Memory B cell (primary cell): Measurements from ENCODE around the gene NUDT19.
"Not testable (repeated sequence)": the region's sequence is repeated elsewhere in the genome, so short reads cannot be mapped to it uniquely, and the experiment has no call there.

Experiments used
- ATAC-seq: fragments of 150-1000 bp; cut with Tn5 transposase; 2 replicates; pipeline ENCODE4 v1.10.0; 2021; ENCODE audit warnings: low read depth, mild to moderate bottlenecking, moderate library complexity
- DNase-seq, 2 donors: peaks; one replicate each; pipeline ENCODE4 v3.0.0; 2022; ENCODE audit warnings: low spot score in 2 of 2
- H3K27ac Mint-ChIP-seq: one replicate; pipeline ENCODE4 v1.8.0; 2022; ENCODE audit warnings: mild to moderate bottlenecking, moderate library complexity, mixed read lengths
- H3K27me3 Mint-ChIP-seq: one replicate; pipeline ENCODE4 v1.8.0; 2022; ENCODE audit warnings: mixed read lengths
- H3K36me3 Mint-ChIP-seq: one replicate; pipeline ENCODE4 v1.8.0; 2022; ENCODE audit warnings: mild to moderate bottlenecking, mixed read lengths
- H3K4me1 Mint-ChIP-seq: one replicate; pipeline ENCODE4 v1.8.0; 2022; ENCODE audit warnings: mixed read lengths
- H3K4me3 Mint-ChIP-seq: one replicate; pipeline ENCODE4 v1.8.0; 2022; ENCODE audit warnings: mild to moderate bottlenecking, moderate library complexity, mixed read lengths
- H3K9me3 Mint-ChIP-seq: one replicate; pipeline ENCODE4 v1.8.0; 2022; ENCODE audit warnings: mixed read lengths

The NUDT19 gene

DNA sequence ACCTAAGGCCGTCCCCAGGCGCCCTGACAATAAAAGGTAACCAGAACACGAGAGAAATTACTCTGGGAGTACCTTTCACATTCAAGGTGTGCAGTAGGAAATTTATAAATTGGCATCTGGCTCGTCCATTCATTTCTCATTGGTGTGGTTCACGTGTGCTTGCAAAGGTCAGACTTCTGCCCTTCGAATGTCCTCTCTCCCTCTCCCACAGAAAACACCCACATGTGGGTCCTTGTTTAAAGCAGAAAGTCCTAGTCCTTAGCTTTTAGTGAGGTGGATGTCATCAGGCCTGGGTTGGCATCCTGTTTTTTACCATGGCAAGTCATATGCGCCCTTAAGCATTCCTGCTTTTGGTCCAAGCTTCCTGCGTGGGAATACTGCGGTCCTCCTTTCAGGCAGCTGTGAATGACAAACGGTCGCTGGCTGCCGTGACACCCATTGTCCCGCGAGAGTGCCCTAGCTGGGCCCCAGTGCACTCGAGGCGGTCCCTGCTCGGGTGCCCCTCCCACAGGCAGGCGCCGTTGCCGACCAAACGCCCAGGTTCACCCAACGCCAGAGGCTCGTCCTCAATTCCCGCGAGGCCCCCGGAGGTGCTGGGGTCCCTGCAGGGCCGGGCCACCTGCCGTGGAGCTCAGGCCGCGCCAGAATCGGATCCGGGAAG is at the start of gene NUDT19:
Gene NUDT19 (plus strand): TSS at position 531 of the 661 bp plus-strand sequence. CDS start 140 bp downstream, outside the sequence.
- H3K27ac Mint-ChIP-seq: peak within 1 kb of the TSS; percentile 39
- peak within 1 kb of the TSS; percentile 95 for H3K4me3 Mint-ChIP-seq
- peak; percentile 90 for ATAC-seq
- peaks cover 35% of the 10 kb centered on the region for H3K4me1 Mint-ChIP-seq
- peak; percentile 59 to 66 for DNase-seq
- no peaks in the 10 kb centered on the region for H3K27me3 Mint-ChIP-seq
- H3K36me3 Mint-ChIP-seq: no peaks in the 10 kb centered on the region
- H3K9me3 Mint-ChIP-seq: no peaks in the 10 kb centered on the region

DNA sequence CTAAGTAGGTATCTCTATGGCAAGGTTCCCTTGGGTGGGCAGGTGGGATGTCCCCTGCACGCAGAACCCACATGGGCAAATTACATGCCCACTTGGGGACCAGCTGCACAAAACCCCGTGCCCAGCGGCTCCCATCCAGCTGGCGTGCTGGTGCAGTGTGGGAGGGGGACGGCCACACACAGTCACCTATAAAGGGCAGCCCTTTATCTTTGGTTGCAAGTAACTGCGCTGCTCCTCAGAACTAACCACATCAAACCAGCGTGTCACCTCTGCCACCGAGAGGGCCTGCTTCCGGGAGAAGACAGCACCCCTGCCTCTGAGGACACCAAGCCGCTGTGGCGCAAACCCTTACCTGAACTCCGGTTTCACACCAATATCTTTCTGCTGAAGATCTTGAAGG is 48.9 kb upstream of the NUDT19 start:
- no peak overlapping the region for H3K27ac Mint-ChIP-seq
- peaks cover 43% of the 10 kb centered on the region for H3K36me3 Mint-ChIP-seq
- ATAC-seq (no peak), DNase-seq (no peak)
- no peaks in the 10 kb centered on the region for H3K27me3 Mint-ChIP-seq
- no peak overlapping the region for H3K4me3 Mint-ChIP-seq
- H3K9me3 Mint-ChIP-seq: no peaks in the 10 kb centered on the region
- H3K4me1 Mint-ChIP-seq: peaks cover 3% of the 10 kb centered on the region

DNA sequence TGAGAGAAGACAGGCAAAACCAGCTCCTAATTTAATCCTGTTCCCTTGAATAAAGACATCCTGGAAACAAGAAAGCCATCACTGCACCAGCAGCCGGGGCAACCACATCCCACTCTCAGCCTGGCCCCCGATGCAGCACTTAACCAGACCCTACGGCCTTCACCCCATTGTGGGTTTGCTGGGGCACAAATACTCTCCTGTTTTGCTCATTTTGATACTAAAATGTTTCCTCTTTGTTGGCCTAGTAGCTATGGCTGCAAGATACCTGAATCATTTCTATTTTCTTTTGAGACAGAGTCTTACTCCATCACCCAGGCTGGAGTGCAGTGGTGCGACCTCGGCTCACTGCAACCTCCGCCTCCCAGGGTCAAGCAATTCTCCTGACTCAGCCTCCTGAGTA is 45.1 kb upstream of the NUDT19 start:
- Mint-ChIP-seq H3K27ac (no peak overlapping the region), H3K36me3 (peaks cover 35% of the 10 kb centered on the region), H3K4me3 (no peak overlapping the region), H3K9me3 (no peaks in the 10 kb centered on the region), H3K4me1 (peaks cover 3% of the 10 kb centered on the region), H3K27me3 (no peaks in the 10 kb centered on the region)
- DNase-seq: no peak
- no peak for ATAC-seq

DNA sequence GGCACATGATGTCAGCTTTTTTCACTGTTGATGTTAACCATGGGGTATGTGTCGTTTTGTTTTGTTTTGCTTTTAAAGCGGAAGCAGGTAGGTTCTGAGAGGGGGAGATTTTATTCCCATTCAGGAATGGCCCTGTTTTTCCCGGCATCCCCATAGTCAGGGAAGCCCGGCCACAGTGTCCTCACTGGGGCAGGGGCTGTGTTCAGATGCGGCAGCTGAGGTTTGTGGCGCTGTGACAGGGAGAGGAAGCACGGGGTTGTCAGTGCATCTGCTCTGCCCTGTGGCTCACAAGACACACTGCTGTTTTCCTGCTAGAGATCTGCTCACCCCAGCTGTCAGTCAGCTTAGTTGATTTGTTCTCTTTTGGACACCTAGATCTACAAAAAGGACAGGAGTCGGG is 44.3 kb upstream of the NUDT19 start:
- H3K4me1 Mint-ChIP-seq: peaks cover 3% of the 10 kb centered on the region
- H3K27me3 Mint-ChIP-seq: no peaks in the 10 kb centered on the region
- H3K27ac Mint-ChIP-seq: no peak overlapping the region

DNA sequence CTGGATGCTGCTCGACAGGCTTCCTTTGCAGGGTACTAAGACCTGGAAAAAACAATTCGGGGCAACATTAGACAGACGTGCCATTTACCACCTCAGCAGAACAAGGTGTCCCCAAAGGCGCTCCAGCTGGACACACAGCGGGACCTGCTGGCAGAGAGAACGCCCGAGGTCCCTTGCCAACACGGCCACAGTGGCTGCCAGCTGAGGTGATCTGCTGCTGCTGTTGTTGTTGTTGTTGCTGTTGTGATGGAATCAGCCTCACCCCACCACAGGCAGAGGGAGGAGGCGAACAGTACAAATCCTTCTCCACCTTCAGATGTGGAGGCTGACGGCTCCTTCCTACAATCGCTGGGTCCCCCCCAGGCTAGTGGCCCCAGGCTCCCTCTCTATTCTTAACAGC is 41.9 kb upstream of the NUDT19 start:
- DNase-seq (no peak), ATAC-seq (no peak)
- H3K27me3 Mint-ChIP-seq: no peaks in the 10 kb centered on the region
- no peaks in the 10 kb centered on the region for H3K9me3 Mint-ChIP-seq
- no peak overlapping the region for H3K4me3 Mint-ChIP-seq
- peaks cover 22% of the 10 kb centered on the region for H3K36me3 Mint-ChIP-seq
- H3K4me1 Mint-ChIP-seq: peaks cover 3% of the 10 kb centered on the region
- no peak overlapping the region for H3K27ac Mint-ChIP-seq

More for the DNA sequence above, 44.3 kb upstream of the NUDT19 start:
- DNase-seq: no peak
- Mint-ChIP-seq H3K4me3 (no peak overlapping the region), H3K36me3 (peaks cover 32% of the 10 kb centered on the region), H3K9me3 (no peaks in the 10 kb centered on the region)
- ATAC-seq: no peak

DNA sequence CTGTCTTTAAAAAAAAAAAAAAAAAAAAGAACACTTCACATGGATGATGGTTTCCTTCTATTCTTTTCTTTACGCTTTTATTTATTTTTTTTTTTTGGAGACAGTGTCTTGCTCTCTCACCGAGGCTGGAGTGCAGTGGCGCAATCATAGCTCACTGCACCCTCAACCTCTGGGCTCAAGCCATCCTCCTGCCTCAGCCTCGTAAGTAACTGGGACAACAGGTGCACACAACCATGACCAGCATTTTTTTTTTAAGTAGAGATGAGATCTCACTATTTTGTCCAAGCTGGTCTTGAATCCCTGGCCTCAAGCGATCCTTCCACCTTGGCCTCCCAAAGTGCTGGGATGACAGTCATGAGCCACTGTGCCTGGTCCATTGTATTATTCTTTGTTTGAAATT is 41.0 kb upstream of the NUDT19 start:
- Mint-ChIP-seq H3K27ac (no peak overlapping the region), H3K9me3 (no peaks in the 10 kb centered on the region), H3K4me3 (no peak overlapping the region), H3K36me3 (peaks cover 23% of the 10 kb centered on the region), H3K4me1 (peaks cover 3% of the 10 kb centered on the region), H3K27me3 (no peaks in the 10 kb centered on the region)
- DNase-seq: no peak
- no peak for ATAC-seq

DNA sequence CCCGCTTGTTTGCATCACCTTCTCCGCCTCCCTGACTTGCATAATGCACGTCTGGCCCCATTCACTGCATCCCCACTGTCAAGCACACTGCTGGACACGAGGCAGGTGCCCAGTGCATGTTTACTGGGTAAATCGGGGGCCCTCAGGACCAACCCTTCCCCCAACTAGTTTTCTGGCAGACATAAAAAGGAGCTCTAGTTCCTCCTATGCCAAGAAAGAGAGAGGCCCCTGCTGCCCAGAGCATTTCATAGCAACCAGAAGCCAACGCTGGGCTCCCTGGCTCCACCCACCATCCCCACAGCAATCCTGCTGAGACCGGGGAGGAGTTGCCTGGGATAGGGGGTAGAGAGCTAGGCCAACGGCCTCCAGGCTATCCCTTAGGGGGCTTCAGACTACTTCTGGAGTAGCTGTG is 39.9 kb upstream of the NUDT19 start:
- Mint-ChIP-seq H3K27ac (no peak overlapping the region), H3K4me3 (no peak overlapping the region), H3K4me1 (no peaks in the 10 kb centered on the region), H3K9me3 (no peaks in the 10 kb centered on the region), H3K36me3 (peaks cover 25% of the 10 kb centered on the region), H3K27me3 (no peaks in the 10 kb centered on the region)
- ATAC-seq: no peak
- DNase-seq: no peak

DNA sequence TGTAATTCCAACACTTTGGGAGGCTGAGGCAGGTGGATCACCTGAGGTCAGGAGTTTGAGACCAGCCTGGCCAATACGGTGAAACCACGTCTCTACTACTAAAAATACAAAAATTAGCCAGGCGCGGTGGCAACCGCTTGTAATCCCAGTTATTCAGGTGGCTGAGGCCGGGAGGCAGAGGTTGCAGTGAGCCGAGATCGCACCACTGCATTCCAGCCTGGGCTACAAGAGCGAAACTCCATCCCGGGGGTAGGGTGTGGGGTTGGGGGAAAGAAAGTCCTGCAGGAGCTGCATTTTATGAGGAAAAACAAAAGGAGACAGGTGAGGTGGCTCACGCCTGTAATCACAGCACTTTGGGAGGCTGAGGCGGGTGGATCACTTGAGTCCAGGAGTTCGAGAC is 39.3 kb upstream of the NUDT19 start:
- not testable (repeated sequence) for H3K27me3 Mint-ChIP-seq, DNase-seq, H3K9me3 Mint-ChIP-seq, H3K27ac Mint-ChIP-seq, ATAC-seq, H3K4me3 Mint-ChIP-seq, H3K4me1 Mint-ChIP-seq
- peaks cover 21% of the 10 kb centered on the region for H3K36me3 Mint-ChIP-seq

DNA sequence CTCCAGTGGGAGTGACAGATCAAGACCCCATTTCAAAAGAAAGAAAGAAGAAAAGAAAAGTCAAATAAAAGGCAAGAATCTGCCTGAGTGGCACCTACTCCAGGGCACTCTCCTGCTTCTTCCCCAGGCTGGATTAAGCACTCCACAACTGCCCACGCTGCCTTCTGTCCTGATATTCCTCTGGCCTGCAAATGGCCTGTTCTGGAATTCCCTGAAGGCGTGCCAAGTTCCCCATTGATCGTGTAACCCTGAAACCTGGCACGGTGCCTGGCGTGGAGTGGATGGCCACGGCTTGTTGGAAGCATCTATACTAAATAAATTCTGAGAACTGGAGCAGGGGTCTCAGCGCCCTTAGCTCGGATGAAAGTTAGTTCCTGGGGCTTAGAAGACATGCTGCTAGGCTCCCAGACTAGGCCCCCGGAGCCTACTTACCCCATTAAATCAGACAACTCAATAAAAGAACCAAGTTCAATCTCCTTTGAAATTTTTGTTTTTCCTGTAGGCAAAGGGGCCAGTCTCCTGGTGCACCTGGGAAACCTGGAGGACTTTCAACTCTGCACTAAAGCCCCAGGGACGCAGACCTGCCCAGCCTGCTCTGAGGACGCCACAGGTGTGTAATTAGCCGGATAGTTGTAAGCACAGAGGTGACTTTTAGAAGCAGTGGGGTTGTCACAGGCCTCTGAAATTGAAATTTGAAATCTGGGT is 38.6 kb upstream of the NUDT19 start:
- ATAC-seq (no peak), DNase-seq (no peak)
- no peaks in the 10 kb centered on the region for H3K27me3 Mint-ChIP-seq
- H3K9me3 Mint-ChIP-seq: no peaks in the 10 kb centered on the region
- H3K27ac Mint-ChIP-seq: no peak overlapping the region
- H3K36me3 Mint-ChIP-seq: peaks cover 19% of the 10 kb centered on the region
- H3K4me1 Mint-ChIP-seq: no peaks in the 10 kb centered on the region
- H3K4me3 Mint-ChIP-seq: no peak overlapping the region

DNA sequence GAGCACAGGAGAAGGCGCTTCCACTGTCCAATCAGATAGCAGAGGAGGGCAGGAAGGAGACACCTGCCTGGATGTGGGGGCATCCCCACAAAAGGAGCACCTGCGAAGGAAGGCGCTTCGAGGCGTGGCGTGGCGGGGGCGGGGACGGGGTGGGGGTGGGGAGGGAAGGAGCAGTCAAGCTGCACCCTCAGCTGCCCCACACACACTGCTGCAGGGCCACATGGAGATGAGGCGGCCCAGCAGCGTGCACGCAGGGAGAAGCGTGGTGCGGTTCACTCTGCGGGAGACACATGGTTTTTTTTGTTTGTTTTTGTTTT is 38.1 kb upstream of the NUDT19 start:
- ATAC-seq (peak; percentile 24), DNase-seq (no peak)
- Mint-ChIP-seq H3K9me3 (no peaks in the 10 kb centered on the region), H3K4me1 (no peaks in the 10 kb centered on the region), H3K27ac (no peak overlapping the region), H3K4me3 (no peak overlapping the region), H3K27me3 (no peaks in the 10 kb centered on the region), H3K36me3 (peaks cover 18% of the 10 kb centered on the region)

DNA sequence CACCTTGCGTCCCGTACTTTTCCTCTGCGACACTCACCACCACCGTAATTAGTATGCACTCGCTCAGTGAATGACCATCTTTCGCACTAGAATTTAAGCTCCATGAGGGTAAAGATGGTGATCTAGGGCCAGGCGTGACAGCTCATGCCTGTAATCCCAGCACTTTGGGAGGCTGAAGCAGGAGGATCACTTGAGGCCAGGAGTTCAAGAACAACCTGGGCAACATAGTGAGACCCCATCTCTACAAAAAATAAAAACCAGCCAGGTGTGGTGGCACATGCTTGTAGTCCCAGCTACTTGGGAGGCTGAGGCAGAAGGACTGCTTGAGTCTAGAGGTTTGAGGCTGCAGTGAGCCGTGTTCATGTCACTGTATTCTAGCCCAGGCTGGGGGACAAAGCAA is 35.2 kb upstream of the NUDT19 start:
- H3K36me3 Mint-ChIP-seq: peaks cover 14% of the 10 kb centered on the region
- not testable (repeated sequence) for H3K4me3 Mint-ChIP-seq, H3K27ac Mint-ChIP-seq

DNA sequence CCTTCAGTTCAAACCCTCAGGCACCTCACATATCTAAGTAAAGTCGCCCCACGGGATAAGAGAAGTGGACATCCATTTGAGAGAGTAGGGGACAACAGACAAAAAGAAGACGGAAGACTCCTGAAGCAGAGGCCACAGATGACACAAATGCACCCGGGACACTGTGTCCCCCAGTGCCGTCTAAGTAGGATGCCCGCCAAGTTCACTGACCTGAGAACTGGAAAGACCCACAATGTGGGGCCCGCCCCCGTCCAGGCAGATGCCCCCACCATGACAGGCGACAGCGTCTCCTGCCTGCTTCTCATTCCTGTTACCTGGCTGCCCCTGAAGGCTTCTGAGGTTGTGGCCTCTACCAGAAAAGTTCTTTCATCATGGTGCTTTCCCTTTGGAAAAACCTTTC is 33.5 kb upstream of the NUDT19 start:
- H3K9me3 Mint-ChIP-seq: no peaks in the 10 kb centered on the region
- DNase-seq: no peak
- H3K27ac Mint-ChIP-seq: no peak overlapping the region
- H3K36me3 Mint-ChIP-seq: peaks cover 11% of the 10 kb centered on the region
- no peaks in the 10 kb centered on the region for H3K27me3 Mint-ChIP-seq
- no peak overlapping the region for H3K4me3 Mint-ChIP-seq
- ATAC-seq: no peak
- peaks cover 2% of the 10 kb centered on the region for H3K4me1 Mint-ChIP-seq

More for the DNA sequence above, 35.2 kb upstream of the NUDT19 start:
- DNase-seq, H3K9me3 Mint-ChIP-seq, H3K27me3 Mint-ChIP-seq, H3K4me1 Mint-ChIP-seq, ATAC-seq: not testable (repeated sequence)

DNA sequence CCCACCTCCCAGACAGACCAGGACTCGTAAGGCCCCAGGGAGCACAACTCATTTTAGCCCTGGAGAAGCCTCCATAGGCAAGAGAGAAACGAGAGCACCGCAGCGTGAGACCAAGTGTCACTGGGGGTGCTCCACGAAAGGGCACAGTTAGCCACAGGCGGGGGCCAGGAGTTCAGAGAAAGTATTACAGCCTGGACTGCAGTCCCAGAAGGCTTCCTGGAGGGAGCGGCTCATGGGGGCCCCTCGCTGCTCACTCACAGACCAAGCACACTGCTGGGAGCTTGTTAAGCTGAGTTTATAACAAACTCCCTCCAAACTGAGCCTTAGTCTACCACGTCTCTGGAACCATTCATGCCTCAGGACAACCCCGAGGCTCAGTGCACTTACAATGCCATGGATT is 33.1 kb upstream of the NUDT19 start:
- H3K4me1 Mint-ChIP-seq: peaks cover 2% of the 10 kb centered on the region
- no peak overlapping the region for H3K27ac Mint-ChIP-seq
- no peaks in the 10 kb centered on the region for H3K27me3 Mint-ChIP-seq
- H3K36me3 Mint-ChIP-seq: peaks cover 12% of the 10 kb centered on the region
- H3K4me3 Mint-ChIP-seq: no peak overlapping the region
- no peak for ATAC-seq
- H3K9me3 Mint-ChIP-seq: no peaks in the 10 kb centered on the region
- DNase-seq: no peak

DNA sequence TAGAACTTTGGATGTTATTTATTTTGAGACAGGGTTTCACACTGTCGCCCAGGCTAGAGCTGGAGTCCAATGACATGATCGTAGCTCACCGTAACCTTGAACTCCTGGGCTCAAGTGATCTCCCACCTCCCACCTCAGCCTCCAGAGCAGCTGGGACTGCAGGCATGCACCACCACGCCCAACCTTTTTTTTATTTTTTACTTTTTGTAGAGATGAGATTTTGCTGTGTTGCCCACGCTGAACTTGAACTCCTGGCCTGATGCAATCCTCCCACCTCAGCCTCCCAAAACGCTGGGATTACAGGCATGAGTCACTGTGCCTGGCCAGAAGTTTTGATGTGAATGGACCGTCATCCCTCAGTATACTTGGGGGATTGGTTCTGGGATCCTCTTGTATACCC is 30.3 kb upstream of the NUDT19 start:
- Mint-ChIP-seq H3K4me1 (peaks cover 2% of the 10 kb centered on the region), H3K4me3 (no peak overlapping the region), H3K9me3 (no peaks in the 10 kb centered on the region), H3K36me3 (peaks cover 6% of the 10 kb centered on the region), H3K27ac (no peak overlapping the region), H3K27me3 (no peaks in the 10 kb centered on the region)
- no peak for DNase-seq
- no peak for ATAC-seq

DNA sequence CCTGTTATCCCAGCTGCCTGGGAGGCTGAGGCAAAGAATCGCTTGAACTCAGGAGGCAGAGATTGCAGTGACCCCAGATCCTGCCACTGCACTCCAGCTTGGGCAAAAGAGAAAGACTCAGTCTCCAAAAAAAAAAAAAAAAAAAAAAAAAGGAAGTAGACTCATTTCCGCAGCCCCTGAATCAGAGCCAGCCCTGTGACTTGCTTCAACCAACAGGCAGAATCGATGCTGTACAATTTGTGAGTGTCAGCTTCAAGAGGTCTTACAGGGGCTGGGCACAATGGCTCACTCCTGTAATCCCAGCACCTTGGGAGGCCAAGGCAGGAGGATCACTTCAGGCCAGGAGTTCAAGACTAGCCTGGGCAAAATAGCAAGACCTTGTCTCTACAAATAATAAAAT is 29.4 kb upstream of the NUDT19 start:
- no peak overlapping the region for H3K4me3 Mint-ChIP-seq
- no peak for DNase-seq

More for the DNA sequence above, 29.4 kb upstream of the NUDT19 start:
- H3K9me3 Mint-ChIP-seq: no peaks in the 10 kb centered on the region
- peaks cover 2% of the 10 kb centered on the region for H3K4me1 Mint-ChIP-seq
- peaks cover 6% of the 10 kb centered on the region for H3K36me3 Mint-ChIP-seq
- no peaks in the 10 kb centered on the region for H3K27me3 Mint-ChIP-seq
- no peak overlapping the region for H3K27ac Mint-ChIP-seq
- peak; percentile 38 for ATAC-seq
